Measurements from ENCODE around the gene ARHGAP24.

ARHGAP24 gene

DNA sequence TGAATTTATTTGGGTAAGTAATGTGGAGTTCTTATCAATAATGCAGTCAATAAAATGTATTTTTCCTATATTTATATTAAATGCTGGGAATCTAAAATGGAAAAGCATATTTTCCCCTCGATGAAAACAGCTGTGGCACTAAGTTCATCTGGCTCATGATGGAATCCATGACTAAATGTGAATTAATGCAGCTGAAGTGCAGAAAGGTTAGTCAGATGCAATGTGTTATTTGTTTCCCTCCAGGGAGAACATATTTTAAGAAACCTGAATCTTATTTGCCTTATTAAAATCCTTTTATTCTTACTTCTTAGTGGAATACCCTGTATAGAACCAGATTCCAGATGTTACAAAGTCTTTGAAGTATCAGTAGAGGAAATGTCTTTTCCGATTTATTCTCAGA, 247.9 kb downstream of the ARHGAP24 start:
- TF ChIP-seq ZBTB7A (IDR thresholded peaks at IDR 0.05; ENCODE audit: low read depth), result no peak
- TF ChIP-seq, protein P1, sequence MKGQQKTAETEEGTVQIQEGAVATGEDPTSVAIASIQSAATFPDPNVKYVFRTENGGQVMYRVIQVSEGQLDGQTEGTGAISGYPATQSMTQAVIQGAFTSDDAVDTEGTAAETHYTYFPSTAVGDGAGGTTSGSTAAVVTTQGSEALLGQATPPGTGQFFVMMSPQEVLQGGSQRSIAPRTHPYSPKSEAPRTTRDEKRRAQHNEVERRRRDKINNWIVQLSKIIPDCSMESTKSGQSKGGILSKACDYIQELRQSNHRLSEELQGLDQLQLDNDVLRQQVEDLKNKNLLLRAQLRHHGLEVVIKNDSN (IDR thresholded peaks at IDR 0.05), result no peak
- TF ChIP-seq YY1 (IDR thresholded peaks at IDR 0.05; ENCODE audit: low read depth), result no peak
- TF ChIP-seq, protein P2, sequence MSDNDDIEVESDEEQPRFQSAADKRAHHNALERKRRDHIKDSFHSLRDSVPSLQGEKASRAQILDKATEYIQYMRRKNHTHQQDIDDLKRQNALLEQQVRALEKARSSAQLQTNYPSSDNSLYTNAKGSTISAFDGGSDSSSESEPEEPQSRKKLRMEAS (IDR thresholded peaks at IDR 0.05), result no peak
- no peak for TF ChIP-seq FOXM1 (IDR thresholded peaks at IDR 0.05; ENCODE audit: borderline replicate concordance, low read depth)
- no peak for TF ChIP-seq RAD21 (IDR thresholded peaks at IDR 0.05; ENCODE audit: low read depth)
- TF ChIP-seq TAF1 (IDR thresholded peaks at IDR 0.05; ENCODE audit: low read depth), result no peak
- TF ChIP-seq, protein P3, sequence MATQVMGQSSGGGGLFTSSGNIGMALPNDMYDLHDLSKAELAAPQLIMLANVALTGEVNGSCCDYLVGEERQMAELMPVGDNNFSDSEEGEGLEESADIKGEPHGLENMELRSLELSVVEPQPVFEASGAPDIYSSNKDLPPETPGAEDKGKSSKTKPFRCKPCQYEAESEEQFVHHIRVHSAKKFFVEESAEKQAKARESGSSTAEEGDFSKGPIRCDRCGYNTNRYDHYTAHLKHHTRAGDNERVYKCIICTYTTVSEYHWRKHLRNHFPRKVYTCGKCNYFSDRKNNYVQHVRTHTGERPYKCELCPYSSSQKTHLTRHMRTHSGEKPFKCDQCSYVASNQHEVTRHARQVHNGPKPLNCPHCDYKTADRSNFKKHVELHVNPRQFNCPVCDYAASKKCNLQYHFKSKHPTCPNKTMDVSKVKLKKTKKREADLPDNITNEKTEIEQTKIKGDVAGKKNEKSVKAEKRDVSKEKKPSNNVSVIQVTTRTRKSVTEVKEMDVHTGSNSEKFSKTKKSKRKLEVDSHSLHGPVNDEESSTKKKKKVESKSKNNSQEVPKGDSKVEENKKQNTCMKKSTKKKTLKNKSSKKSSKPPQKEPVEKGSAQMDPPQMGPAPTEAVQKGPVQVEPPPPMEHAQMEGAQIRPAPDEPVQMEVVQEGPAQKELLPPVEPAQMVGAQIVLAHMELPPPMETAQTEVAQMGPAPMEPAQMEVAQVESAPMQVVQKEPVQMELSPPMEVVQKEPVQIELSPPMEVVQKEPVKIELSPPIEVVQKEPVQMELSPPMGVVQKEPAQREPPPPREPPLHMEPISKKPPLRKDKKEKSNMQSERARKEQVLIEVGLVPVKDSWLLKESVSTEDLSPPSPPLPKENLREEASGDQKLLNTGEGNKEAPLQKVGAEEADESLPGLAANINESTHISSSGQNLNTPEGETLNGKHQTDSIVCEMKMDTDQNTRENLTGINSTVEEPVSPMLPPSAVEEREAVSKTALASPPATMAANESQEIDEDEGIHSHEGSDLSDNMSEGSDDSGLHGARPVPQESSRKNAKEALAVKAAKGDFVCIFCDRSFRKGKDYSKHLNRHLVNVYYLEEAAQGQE (IDR thresholded peaks at IDR 0.05; ENCODE audit: low read depth), result no peak
- no peak for TF ChIP-seq CEBPB (IDR thresholded peaks at IDR 0.05)
- no peak for TF ChIP-seq EGR1 (IDR thresholded peaks at IDR 0.05)
- no peak for TF ChIP-seq NFIC (IDR thresholded peaks at IDR 0.05)

DNA sequence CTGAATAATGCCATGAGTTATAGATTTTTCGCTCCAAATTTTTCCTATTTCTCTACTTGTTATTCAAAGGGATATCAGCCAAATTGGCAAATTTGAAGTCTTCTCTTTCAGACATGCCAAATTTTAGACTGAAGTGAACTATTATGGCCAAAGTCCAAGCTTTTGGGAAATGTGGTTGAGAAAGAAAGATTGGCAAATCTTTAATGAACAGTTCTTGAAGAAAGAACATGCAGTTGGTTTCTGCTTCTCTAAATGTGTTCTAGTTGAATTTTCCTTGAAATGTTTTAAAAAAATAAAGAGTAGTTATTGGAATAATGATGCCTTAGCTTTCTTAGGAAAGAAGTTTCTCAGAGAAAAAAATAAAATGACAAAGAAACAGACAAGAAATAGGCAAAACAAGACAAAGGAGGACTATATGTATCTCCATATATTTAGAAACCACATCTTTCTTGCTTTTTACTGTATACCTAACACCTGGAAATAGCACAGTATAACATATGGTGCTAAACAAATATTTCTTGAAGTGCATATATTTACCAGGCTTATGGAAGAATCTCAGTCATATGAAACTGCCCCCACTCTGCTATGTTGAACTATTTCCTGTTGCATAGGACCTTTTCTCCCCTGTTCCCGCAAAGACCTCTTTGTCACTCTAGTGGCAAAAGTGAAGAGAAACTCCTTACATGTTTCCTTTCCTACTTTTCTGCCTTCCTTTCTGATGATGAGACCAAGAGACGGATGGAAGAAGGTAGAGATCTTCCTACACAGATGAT, 250.0 kb downstream of the ARHGAP24 start:
- TF ChIP-seq CREB1 (IDR thresholded peaks at IDR 0.05; ENCODE audit: low read depth), result no peak
- no peak for TF ChIP-seq TEAD4 (IDR thresholded peaks at IDR 0.05)
- no peak for TF ChIP-seq RAD21 (IDR thresholded peaks at IDR 0.05; ENCODE audit: low read depth)
- TF ChIP-seq NFIC (IDR thresholded peaks at IDR 0.05), result no peak
- TF ChIP-seq EP300 (IDR thresholded peaks at IDR 0.05; ENCODE audit: borderline replicate concordance), result no peak
- TF ChIP-seq, protein P1 (IDR thresholded peaks at IDR 0.05), result no peak
- TF ChIP-seq TAF1 (IDR thresholded peaks at IDR 0.05; ENCODE audit: low read depth), result no peak
- TF ChIP-seq YY1 (IDR thresholded peaks at IDR 0.05; ENCODE audit: low read depth), result no peak
- no peak for TF ChIP-seq EGR1 (IDR thresholded peaks at IDR 0.05)
- TF ChIP-seq, protein P2 (IDR thresholded peaks at IDR 0.05), result no peak

DNA sequence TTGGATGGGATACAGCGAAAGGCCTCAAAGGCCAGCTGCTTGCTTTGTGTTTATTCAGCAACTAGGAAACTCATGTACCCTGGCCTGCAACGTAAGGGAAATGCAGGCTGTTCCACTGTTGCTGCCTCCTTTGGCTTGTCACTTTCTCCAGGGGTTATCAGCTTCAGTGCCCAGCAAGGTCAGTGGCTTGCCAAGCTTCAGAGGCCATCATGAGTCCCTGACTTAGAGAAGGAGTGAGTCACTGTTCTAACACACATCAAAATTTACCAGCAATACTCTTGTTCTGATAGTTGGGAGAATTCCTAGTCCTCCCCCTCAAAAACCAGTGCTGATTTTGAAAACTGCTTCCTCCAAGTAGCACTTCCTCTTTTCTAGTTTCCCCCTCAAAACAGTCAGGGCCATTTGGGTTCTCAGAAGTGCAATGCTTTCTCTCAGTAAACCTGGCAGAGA, 250.8 kb downstream of the ARHGAP24 start:
- TF ChIP-seq RAD21 (IDR thresholded peaks at IDR 0.05; ENCODE audit: low read depth) (no peak), TAF1 (IDR thresholded peaks at IDR 0.05; ENCODE audit: low read depth) (no peak), CREB1 (IDR thresholded peaks at IDR 0.05; ENCODE audit: low read depth) (no peak), ZBTB7A (IDR thresholded peaks at IDR 0.05; ENCODE audit: low read depth) (no peak), FOXM1 (IDR thresholded peaks at IDR 0.05; ENCODE audit: borderline replicate concordance, low read depth) (no peak), YY1 (IDR thresholded peaks at IDR 0.05; ENCODE audit: low read depth) (no peak), CEBPB (IDR thresholded peaks at IDR 0.05) (no peak), TCF12 (IDR thresholded peaks at IDR 0.05; ENCODE audit: low read depth) (no peak), NFIC (IDR thresholded peaks at IDR 0.05) (no peak), TEAD4 (IDR thresholded peaks at IDR 0.05) (no peak), EP300 (IDR thresholded peaks at IDR 0.05; ENCODE audit: borderline replicate concordance) (no peak), EGR1 (IDR thresholded peaks at IDR 0.05) (no peak)
- TF ChIP-seq, protein P2 (IDR thresholded peaks at IDR 0.05), result no peak
- TF ChIP-seq, protein P1 (IDR thresholded peaks at IDR 0.05), result no peak
- TF ChIP-seq, protein P3 (IDR thresholded peaks at IDR 0.05; ENCODE audit: low read depth), result no peak

DNA sequence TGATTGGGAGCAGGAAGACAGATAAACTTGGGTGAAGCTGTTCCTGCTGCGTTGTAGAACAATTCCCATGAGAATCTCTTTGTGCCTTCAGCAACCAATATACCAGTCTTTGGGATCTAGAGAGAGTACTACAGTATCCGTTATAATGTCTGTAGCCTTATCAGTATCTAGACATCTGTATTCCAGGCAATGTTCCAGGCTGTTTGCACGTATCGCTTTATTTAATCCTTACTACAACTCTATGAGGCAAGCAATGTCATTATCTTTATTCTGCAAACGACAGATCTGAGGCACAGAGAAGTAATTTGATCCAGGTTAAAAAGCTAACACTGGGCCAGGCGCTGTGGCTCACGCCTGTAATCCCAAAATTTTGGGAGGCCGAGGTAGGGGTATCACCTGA, 251.6 kb downstream of the ARHGAP24 start:
- TF ChIP-seq TEAD4 (IDR thresholded peaks at IDR 0.05) (no peak), EGR1 (IDR thresholded peaks at IDR 0.05) (no peak), YY1 (IDR thresholded peaks at IDR 0.05; ENCODE audit: low read depth) (no peak), EP300 (IDR thresholded peaks at IDR 0.05; ENCODE audit: borderline replicate concordance) (no peak), FOXM1 (IDR thresholded peaks at IDR 0.05; ENCODE audit: borderline replicate concordance, low read depth) (no peak)
- TF ChIP-seq, protein P1 (IDR thresholded peaks at IDR 0.05), result no peak
